Activated CD4-positive, alpha-beta memory T cell treated with anti-CD3 and anti-CD28 coated beads for 36 hours (primary cell): ENCODE results near the gene RUNDC3A. TPM values are rescaled to one million over a fixed set of nuclear protein-coding genes. Genes with fewer than 3 reads are reported as not detected.
"Not testable (repeated sequence)": the region's sequence is repeated elsewhere in the genome, so short reads cannot be mapped to it uniquely, and the experiment has no call there.

ENCODE experiments used
- CTCF ChIA-PET: fragments of 350-600 bp; sonication (Branson Sonifier 250); formaldehyde crosslinking; loops from one replicate; lab custom pipeline; 2021; ENCODE audit warnings: antibody characterized with exemption, inconsistent platforms; lab: Charles Lee
- POLR2A ChIA-PET: fragments of 350-600 bp; sonication (Branson Sonifier 250); formaldehyde crosslinking; loops from one replicate; lab custom pipeline; 2021; ENCODE audit warnings: antibody characterized with exemption; lab: Charles Lee
- DNase-seq: peaks from one replicate; pipeline ENCODE4 v3.0.0-alpha.2; 2020
- H3K27ac Mint-ChIP-seq: one replicate; pipeline ENCODE4 v1.8.0; 2021; ENCODE audit warnings: mixed read lengths
- H3K27me3 Mint-ChIP-seq: one replicate; pipeline ENCODE4 v1.8.0; 2021; ENCODE audit warnings: mixed read lengths
- H3K36me3 Mint-ChIP-seq: one replicate; pipeline ENCODE4 v1.8.0; 2021; ENCODE audit warnings: mixed read lengths
- H3K4me1 Mint-ChIP-seq: one replicate; pipeline ENCODE4 v1.8.0; 2021; ENCODE audit warnings: low read depth, mixed read lengths
- H3K4me3 Mint-ChIP-seq: one replicate; pipeline ENCODE4 v1.8.0; 2021; ENCODE audit warnings: mild to moderate bottlenecking, mixed read lengths
- H3K9me3 Mint-ChIP-seq: one replicate; pipeline ENCODE4 v1.8.0; 2021; ENCODE audit warnings: mixed read lengths
- intact Hi-C: fragments of 100-400 bp; cut with micrococcal nuclease; formaldehyde crosslinking; loops from one replicate; pipeline ENCODE4 v1.15.1; 2023
- total RNA-seq, 2 experiments: library from RNA; stranded (reverse); gene quantifications; one replicate each; pipeline ENCODE4 v1.2.3, GENCODE V29; 2021

RUNDC3A gene
- total RNA-seq, 2 experiments from 2014 or later = not detected

DNA sequence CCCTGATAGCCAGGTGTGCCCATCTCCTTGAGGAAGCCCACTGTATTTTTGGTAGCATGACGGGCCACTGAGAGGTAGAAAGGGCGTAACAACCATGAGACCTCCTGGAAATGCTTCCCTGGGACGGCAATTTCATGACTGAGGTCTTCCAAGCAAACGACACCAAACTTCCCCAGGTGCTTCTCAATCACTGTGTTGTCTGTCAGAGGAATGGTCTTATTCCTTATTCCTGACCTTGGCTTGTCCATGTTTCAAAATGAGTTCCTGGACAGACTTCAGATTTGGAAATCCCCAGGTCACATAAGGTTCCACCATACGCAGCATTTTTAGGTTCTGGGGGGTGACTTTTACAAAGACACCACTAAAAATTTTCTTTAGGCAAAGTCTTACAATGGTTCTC is 56.6 kb downstream of the RUNDC3A start:
- CTCF ChIA-PET = interaction anchor here (0.6 to 0.8 kb wide), 3 partner anchors 15 to 173 kb away, joined by 3 to 4 read pairs (median 3); no protein-coding TSS in a partner anchor

DNA sequence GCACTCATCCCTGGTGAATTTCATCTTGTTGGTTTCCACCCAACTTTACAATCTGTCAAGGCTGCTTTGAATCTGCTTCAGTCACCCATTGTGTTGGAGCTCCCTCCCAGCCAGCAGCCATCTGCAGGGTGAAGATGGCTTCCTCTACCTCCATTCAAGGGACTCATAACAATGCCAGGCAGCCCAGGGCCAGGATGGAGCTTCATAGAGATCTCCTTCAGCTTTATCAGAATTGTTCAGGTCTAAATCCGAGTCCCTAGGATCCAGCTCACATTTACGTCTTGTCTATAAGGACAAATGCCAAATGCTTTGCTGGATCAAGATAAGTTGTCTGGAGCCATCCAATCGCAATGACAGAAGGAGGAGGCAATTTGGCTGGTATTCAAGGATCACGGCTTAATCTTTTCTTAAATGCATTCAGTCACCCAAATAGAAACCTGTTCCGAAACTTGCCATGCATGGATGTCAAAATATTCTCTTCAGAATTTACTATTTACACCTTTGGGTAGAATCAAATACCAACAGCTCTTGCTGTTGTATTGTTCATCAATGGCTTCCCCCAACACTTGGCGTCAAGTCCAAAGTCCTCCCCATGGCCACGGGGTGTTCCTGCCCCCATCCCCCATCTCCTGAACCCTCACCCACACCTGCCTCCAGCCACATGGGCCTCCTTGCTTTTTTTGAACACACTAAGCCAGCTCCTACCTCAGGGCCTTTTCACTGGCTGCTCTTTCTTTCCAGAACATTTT is 59.0 kb downstream of the RUNDC3A start:
- CTCF ChIA-PET = interaction anchor here (0.8 to 1.7 kb wide), 6 partner anchors 10 to 157 kb away, joined by 3 to 5 read pairs (median 4); no protein-coding TSS in a partner anchor
- Mint-ChIP-seq H3K4me1 (peaks cover 5% of the 10 kb centered on the region), H3K4me3 (no peak overlapping the region)

More for the DNA sequence above, 56.6 kb downstream of the RUNDC3A start:
- H3K27me3 Mint-ChIP-seq = peaks cover 21% of the 10 kb centered on the region
- H3K9me3 Mint-ChIP-seq, H3K36me3 Mint-ChIP-seq, H3K4me3 Mint-ChIP-seq, H3K4me1 Mint-ChIP-seq, intact Hi-C loops, DNase-seq, POLR2A ChIA-PET, H3K27ac Mint-ChIP-seq: not testable (repeated sequence)

More for the DNA sequence above, 59.0 kb downstream of the RUNDC3A start:
- Mint-ChIP-seq H3K36me3 (no peaks in the 10 kb centered on the region), H3K27me3 (peaks cover 20% of the 10 kb centered on the region), H3K27ac (no peak overlapping the region), H3K9me3 (no peaks in the 10 kb centered on the region)
- intact Hi-C loops = no loop called here
- POLR2A ChIA-PET = interaction anchor here (0.7 kb wide), 1 partner anchor 18 kb away, joined by 3 read pairs; no protein-coding TSS in a partner anchor
- no peak for DNase-seq

Other genes starting within 250 kb of the RUNDC3A start
- gene LSM12, start 241.9 kb upstream of the RUNDC3A start, total RNA-seq = 10 to 100 TPM; 76.8 to 81.8 TPM
- gene G6PC3, start 237.9 kb upstream of the RUNDC3A start, total RNA-seq = 10 to 100 TPM; 20.7 to 21.9 TPM
- gene HDAC5, start 185.0 kb upstream of the RUNDC3A start, total RNA-seq = 10 to 100 TPM; 18.0 to 19.0 TPM
- gene HROB, start 166.7 kb upstream of the RUNDC3A start, total RNA-seq = 10 to 100 TPM; 17.9 to 19.8 TPM
- under 1 TPM in 1 of 2 experiments, not detected in 1; 0.19 TPM for gene ASB16, start 137.9 kb upstream of the RUNDC3A start, total RNA-seq
- 10 to 100 TPM; 21.8 to 21.9 TPM for gene TMUB2, start 121.6 kb upstream of the RUNDC3A start, total RNA-seq
- 10 to 100 TPM; 63.4 to 69.7 TPM for gene ATXN7L3, start 108.7 kb upstream of the RUNDC3A start, total RNA-seq
- 100 to 1,000 TPM; 112 to 118 TPM for gene UBTF, start 88.9 kb upstream of the RUNDC3A start, total RNA-seq
- not detected for gene SLC4A1, start 40.5 kb upstream of the RUNDC3A start, total RNA-seq
- 100 to 1,000 TPM; 121 to 122 TPM for gene SLC25A39, start 16.2 kb downstream of the RUNDC3A start, total RNA-seq
- gene GRN, start 36.7 kb downstream of the RUNDC3A start, total RNA-seq = 10 to 100 TPM; 59.7 to 62.4 TPM
- under 1 TPM; 0.19 to 0.21 TPM for gene FAM171A2, start 55.3 kb downstream of the RUNDC3A start, total RNA-seq
- gene ITGA2B, start 81.0 kb downstream of the RUNDC3A start, total RNA-seq = 1 to 10 TPM; 1.0 to 1.4 TPM
- 10 to 100 TPM; 38.5 to 40.8 TPM for gene GPATCH8, start 194.8 kb downstream of the RUNDC3A start, total RNA-seq
- not detected for gene FZD2, start 248.9 kb downstream of the RUNDC3A start, total RNA-seq